ENCODE data around the gene AJM1. TPM values are rescaled to one million over a fixed set of nuclear protein-coding genes. Genes with fewer than 3 reads are reported as not detected.
A peak's percentile ranks its signal among the peaks of the same experiment; 100 is the strongest.

AJM1 gene
- total RNA-seq, 4 donors from 2014 or later, result 0.83 to 4.7 (median 2.3) TPM

DNA sequence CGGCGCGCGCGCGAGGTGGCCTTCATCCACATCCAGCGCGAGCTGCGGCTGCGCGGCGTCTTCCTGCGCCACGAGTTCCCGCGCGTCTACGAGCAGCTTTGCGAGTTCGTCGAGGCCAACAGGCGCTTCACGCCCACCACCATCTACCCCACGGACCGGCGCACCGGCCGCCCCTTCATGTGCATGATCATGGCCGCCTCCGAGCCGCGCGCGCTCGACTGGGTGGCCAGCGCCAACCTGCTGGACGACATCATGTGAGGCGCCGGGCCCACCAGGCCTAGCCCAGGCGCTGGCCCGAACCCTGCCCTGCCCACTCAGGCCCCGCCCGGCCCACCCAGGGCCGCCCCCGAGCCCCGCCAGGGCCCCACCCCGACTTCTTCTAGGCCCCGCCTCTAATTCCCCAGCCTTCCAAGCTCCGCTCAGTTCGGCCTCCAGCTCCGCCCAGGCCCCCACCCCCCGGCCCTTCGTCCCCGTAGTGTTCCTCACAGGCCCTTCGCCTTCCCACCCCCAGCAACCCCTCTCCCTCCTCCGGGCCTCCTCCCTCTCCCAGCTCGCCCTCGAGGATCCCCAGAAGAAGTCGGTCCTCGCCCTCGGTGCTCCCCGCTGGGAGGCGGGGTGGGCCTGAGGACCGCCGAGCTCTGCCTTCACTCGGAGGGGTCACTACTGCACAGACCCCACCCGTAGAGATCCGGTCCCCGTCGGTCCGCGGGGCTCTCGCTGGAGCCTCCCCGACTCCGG lies 5.0 kb downstream of the AJM1 start:
- peak; percentile 42 to 52 for DNase-seq
- Histone ChIP-seq H3K4me3 (replicated peaks in 1 of 3) (peak overlapping the region in 2 of 3 donors; percentile 54 to 75), H3K36me3 (peaks cover 7 to 10% of the 10 kb centered on the region in 2 donors), H3K9me3 (no peaks in the 10 kb centered on the region), H3K27ac (peak overlapping the region in 2 of 3 donors; percentile 84 to 88), H3K4me1 (peaks cover 35 to 52% of the 10 kb centered on the region in 2 donors), H3K27me3 (no peaks in the 10 kb centered on the region)
- intact Hi-C loops (cut with DNase I), result loop anchor here (5.0 to 10.0 kb wide), 2 partner anchors 95 to 188 kb away; partner anchors contain the start of genes FBXW5 and FUT7
- TF ChIP-seq POLR2A (IDR thresholded peaks at IDR 0.05), result no peak
- TF ChIP-seq, protein P1, sequence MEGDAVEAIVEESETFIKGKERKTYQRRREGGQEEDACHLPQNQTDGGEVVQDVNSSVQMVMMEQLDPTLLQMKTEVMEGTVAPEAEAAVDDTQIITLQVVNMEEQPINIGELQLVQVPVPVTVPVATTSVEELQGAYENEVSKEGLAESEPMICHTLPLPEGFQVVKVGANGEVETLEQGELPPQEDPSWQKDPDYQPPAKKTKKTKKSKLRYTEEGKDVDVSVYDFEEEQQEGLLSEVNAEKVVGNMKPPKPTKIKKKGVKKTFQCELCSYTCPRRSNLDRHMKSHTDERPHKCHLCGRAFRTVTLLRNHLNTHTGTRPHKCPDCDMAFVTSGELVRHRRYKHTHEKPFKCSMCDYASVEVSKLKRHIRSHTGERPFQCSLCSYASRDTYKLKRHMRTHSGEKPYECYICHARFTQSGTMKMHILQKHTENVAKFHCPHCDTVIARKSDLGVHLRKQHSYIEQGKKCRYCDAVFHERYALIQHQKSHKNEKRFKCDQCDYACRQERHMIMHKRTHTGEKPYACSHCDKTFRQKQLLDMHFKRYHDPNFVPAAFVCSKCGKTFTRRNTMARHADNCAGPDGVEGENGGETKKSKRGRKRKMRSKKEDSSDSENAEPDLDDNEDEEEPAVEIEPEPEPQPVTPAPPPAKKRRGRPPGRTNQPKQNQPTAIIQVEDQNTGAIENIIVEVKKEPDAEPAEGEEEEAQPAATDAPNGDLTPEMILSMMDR (IDR thresholded peaks at IDR 0.05), result no peak
- WGBS, 2 donors, result 4% methylated on average over 24 of the region's 75 CpGs; no CpG with 5 or more reads in 1 of the 2 donors

DNA sequence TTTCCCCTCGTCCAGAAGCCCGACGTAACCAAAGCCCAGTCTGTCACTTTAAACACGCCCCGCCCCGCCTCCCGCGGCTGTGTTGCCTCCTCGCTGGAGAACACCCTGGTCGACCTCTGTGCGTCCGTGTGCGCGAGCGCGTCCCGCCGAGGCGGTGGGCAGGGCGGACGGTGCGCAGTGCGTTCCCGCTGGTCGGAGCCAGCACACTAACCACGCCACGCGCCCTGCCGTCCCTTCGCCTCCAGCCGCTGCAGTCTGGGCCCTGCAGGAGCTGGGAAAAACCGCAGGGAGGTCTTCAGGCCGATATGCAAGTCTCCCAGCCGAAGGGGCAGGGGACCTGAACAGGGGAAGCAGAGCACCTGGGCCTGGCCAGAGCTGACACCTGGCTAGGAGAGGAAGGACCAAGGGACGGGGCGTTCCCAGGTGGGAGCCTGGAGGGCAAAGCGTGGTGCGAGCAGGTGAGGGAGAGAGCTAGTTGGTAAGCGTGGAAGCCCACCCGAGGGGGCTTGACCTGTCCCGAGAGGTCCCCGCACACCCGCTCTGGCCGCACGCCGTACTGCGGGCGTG lies 5.6 kb downstream of the AJM1 start:
- Histone ChIP-seq H3K4me1 (peaks cover 29 to 46% of the 10 kb centered on the region in 2 donors), H3K27ac (peak overlapping the region; percentile 79 to 88 (median 84)), H3K27me3 (no peaks in the 10 kb centered on the region), H3K4me3 (replicated peaks in 1 of 3) (peak overlapping the region; percentile 54 to 79 (median 75)), H3K9me3 (no peaks in the 10 kb centered on the region), H3K36me3 (peaks cover 7 to 10% of the 10 kb centered on the region in 2 donors)
- TF ChIP-seq POLR2A (IDR thresholded peaks at IDR 0.05), result peak in 1 of 2 donors; percentile 82
- TF ChIP-seq, protein P1 (IDR thresholded peaks at IDR 0.05), result no peak
- WGBS, 2 donors, result 1 to 2% methylated on average over 12 to 35 of the region's 48 CpGs
- intact Hi-C loops (cut with DNase I), result loop anchor here (5.0 to 10.0 kb wide), 2 partner anchors 94 to 187 kb away; partner anchors contain the start of genes FBXW5 and FUT7
- DNase-seq, result peak; percentile 89 to 91

DNA sequence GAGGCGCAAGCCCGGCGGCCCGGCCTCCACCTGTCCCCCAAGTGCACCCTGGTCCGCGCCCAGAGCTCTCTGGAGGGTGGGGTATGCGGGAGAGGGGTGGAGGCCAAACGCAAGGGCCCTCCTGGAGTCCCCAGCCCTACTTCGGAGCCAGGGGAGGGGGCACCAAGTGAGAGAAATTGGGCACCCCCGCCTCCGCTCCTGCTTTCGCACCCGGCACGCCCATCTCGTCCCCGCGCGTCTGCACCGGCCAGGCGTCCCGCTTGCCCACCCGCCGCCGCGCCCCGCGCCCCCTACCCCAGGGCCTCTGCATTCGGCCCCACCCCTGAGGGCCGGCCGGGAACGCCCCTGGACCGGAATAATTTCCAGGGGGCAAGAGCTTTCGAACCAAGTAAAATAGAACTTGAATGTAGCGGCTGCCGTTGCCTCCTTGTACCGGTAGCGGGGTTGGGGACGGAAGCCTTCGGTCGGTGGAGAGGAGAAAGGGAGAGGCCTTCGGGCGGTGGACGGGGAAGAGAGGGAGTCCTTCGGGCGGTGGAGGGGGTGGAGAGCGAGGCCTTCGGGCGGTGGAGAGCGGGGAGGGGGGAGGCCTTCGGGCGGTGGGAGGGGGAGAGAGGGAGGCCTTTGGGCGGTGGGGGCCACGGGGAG lies 6.2 kb downstream of the AJM1 start:
- TF ChIP-seq, protein P1 (IDR thresholded peaks at IDR 0.05), result no peak
- no peak for TF ChIP-seq POLR2A (IDR thresholded peaks at IDR 0.05)
- DNase-seq, result peak; percentile 31 to 54
- Histone ChIP-seq H3K9me3 (no peaks in the 10 kb centered on the region), H3K27ac (peak overlapping the region; percentile 79 to 88 (median 84)), H3K4me3 (replicated peaks in 1 of 3) (peak overlapping the region; percentile 54 to 79 (median 75)), H3K4me1 (peaks cover 23 to 40% of the 10 kb centered on the region in 2 donors), H3K36me3 (peaks cover 7 to 10% of the 10 kb centered on the region in 2 donors), H3K27me3 (no peaks in the 10 kb centered on the region)
- intact Hi-C loops (cut with DNase I), result loop anchor here (5.0 to 10.0 kb wide), 2 partner anchors 94 to 186 kb away; partner anchors contain the start of genes FBXW5 and FUT7
- WGBS, 2 donors, result 1 to 3% methylated on average over 30 of the region's 53 CpGs

DNA sequence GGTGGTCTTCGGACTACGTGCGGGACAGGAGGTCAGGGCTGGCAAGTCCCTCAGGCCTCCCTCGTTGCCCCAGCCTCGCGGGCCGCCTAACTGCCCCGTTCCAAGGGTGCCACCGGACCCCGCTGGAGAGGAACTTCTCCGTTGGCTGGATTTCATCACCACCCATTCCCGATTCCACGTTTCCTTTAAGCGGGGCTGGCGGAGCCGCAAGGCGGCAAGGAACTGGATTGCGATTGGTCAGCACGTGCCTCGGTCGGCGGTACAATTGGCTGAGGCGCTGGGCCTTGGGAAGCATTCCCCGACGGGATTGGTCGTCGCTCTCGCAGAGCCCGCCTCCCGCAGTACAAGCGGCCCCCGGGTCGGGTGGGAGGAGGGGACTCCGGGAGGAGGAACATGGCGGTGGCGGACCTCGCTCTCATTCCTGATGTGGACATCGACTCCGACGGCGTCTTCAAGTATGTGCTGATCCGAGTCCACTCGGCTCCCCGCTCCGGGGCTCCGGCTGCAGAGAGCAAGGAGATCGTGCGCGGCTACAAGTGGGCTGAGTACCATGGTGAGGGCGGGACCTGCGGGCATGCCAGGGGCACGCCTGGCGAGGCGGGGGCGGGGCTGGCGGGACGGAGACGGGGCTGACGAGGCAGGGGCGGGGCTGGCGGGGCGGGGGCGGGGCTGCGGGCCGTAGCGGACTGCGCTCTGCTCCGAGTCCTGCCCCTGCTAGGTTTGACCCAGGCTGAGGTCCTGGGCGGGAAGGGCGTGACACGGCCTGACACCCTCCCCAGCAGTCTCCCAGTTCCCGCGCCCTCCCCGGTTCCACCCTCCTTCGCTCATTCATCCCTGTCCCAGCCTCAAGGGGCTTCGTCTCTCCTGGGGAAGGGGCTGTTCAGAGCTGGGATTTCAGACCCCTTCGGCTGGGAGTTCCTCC lies 7.0 kb downstream of the AJM1 start, which contains the start of gene PHPT1:
PHPT1 (plus strand) TSS at position 372 of the 922 bp plus-strand sequence; CDS start at position 394, 22 bp downstream.
- H3K27ac ChIP-seq, result peak within 1 kb of the TSS; percentile 84 to 91 (median 88)
- H3K27me3 ChIP-seq, result no peaks in the 10 kb centered on the region
- peaks cover 7 to 10% of the 10 kb centered on the region in 2 donors for H3K36me3 ChIP-seq
- 0 to 1% methylated on average over 8 to 49 of the region's 77 CpGs for WGBS, 2 donors
- intact Hi-C loops (cut with DNase I), result loop anchor here (5.0 to 10.0 kb wide), 2 partner anchors 93 to 186 kb away; partner anchors contain the start of genes FBXW5 and FUT7
- peaks cover 16 to 32% of the 10 kb centered on the region in 2 donors for H3K4me1 ChIP-seq
- peak within 1 kb of the TSS; percentile 54 to 79 (median 75) for H3K4me3 ChIP-seq (replicated peaks in 1 of 3)
- DNase-seq, result peak; percentile 99
- no peaks in the 10 kb centered on the region for H3K9me3 ChIP-seq
- peak; percentile 55 to 80 for TF ChIP-seq POLR2A (IDR thresholded peaks at IDR 0.05)
- TF ChIP-seq, protein P1 (IDR thresholded peaks at IDR 0.05), result no peak

Measured in thyroid gland (tissue), 4 donors.